GM21717 (cell line): Measurements from ENCODE around the gene EFCAB6.
A peak's percentile ranks its signal among the peaks of the same experiment; 100 is the strongest.

Experiments
- ATAC-seq: cut with Tn5 transposase; IDR thresholded peaks from one replicate; pipeline ENCODE4 v1.9.1; 2021; ENCODE audit warnings: mild to moderate bottlenecking, moderate library complexity; ENCODE audit not compliant: unreplicated experiment

The EFCAB6 gene, protein sequence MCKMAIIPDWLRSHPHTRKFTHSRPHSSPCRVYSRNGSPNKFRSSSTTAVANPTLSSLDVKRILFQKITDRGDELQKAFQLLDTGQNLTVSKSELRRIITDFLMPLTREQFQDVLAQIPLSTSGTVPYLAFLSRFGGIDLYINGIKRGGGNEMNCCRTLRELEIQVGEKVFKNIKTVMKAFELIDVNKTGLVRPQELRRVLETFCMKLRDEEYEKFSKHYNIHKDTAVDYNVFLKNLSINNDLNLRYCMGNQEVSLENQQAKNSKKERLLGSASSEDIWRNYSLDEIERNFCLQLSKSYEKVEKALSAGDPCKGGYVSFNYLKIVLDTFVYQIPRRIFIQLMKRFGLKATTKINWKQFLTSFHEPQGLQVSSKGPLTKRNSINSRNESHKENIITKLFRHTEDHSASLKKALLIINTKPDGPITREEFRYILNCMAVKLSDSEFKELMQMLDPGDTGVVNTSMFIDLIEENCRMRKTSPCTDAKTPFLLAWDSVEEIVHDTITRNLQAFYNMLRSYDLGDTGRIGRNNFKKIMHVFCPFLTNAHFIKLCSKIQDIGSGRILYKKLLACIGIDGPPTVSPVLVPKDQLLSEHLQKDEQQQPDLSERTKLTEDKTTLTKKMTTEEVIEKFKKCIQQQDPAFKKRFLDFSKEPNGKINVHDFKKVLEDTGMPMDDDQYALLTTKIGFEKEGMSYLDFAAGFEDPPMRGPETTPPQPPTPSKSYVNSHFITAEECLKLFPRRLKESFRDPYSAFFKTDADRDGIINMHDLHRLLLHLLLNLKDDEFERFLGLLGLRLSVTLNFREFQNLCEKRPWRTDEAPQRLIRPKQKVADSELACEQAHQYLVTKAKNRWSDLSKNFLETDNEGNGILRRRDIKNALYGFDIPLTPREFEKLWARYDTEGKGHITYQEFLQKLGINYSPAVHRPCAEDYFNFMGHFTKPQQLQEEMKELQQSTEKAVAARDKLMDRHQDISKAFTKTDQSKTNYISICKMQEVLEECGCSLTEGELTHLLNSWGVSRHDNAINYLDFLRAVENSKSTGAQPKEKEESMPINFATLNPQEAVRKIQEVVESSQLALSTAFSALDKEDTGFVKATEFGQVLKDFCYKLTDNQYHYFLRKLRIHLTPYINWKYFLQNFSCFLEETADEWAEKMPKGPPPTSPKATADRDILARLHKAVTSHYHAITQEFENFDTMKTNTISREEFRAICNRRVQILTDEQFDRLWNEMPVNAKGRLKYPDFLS (N-terminal part only)

DNA sequence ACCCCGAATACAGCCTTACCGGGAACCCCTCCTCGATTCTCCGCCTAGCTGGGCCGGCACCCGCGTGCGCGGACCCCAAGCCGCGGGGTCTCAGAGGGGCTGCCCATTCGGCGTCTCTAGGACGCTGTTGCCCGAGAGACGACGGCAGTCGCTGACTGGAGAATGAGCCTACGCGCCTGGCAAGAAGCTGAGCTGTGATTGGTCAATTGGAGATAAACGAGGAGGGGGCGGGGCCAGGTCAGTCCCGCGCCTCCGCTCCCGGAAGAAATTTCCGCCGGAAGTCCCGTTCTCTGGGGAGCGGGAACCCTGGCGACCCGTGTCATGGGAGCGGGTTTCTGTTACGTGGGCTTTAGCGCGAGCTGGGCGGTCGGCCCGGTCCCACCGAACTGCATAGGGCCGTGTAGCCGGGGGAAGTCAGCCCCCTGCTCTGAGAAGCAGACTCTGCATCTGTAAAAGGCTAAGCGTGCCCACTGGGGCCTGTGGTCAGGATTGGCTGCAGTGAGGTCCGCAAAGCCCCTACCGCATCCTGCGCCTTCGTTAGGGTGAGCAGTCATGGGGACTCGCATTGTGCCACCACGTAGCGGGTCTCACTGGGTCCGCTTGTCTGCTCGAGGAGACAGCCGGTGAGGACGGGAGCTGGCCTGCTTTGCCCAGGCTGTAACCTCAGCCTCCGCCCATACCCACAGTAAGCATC, at the start of gene EFCAB6:
EFCAB6 (minus strand) TSS at position 157 of the 694 bp plus-strand sequence. CDS start 29,987 bp downstream, outside the sequence.
- ATAC-seq = peak; percentile 84

DNA sequence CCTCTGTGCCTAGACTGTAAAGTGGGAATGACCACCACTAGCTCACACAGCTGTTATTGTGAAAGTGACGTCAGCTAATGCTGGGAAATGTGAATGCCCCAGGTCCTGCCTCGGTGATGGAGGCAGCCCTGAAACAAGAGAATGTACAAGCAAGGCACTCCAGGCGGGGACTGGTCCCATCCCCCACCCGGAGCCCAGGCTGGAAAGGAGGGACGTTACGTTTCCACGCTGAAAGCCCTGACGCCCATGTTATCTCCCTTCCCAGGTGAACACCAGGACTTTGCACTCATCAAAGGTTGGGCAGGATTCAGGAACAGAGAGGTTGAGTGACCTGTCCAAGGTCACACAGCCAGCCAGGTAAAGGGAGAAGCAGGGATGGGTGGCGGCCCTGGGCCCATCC, 49.4 kb upstream of the EFCAB6 start:
- ATAC-seq = no peak

DNA sequence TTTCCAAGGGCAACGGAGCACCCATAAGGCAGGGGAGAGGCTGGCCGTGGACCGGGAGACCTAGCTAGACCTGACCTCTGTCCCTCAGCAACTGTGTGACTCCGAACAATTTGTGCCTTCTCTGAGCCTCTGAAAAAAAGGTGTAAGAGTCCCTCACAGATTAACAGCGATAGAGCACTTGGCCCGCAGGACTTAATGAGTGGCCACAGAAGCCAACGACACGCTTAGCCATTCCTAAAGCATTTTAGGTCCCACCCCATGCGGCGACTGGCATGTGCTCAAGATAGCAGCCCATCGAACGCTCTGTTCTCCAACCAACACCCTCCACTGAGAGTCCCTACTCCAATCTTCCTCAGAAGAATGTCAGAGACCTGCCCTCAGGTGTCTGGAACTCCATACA, 48.7 kb upstream of the EFCAB6 start:
- no peak for ATAC-seq

DNA sequence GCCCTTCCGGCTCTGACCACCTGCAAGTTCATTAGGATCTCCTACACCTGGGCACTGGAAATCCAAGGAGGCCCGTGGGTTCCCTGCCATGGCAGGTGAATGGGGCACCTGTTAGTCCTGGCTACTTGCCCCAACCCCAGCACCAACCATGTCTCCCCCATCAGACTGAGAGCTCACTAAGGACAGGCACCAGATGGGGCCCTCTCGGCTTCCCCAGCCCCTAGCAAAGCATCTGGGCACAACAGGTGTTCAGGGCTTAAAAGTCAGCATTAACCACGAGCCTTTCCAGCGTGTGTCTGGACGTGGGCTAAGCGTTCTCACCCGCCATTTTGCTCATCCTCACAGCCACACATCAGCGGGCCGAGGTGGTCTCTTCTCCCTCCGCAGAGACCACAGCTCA, 48.0 kb upstream of the EFCAB6 start:
- no peak for ATAC-seq

DNA sequence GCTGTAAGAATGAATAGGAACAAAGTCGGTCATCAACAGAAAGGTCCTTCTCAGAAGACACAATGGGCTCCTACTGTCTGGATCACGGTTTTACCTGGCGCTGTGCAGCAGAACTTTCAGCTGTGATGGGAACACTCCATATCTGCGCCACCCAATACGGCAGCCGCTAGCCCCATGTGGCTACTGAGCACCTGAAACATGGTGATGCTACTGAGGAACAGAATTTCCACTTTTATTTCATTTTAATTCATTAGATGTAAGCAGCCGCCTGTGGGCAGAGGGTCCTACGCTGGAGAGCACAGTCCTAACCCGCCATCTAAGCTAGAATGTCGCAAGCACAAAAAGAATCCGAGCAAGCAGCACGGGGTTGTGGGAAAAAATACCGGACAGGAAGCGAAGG, 47.5 kb upstream of the EFCAB6 start:
- no peak for ATAC-seq

DNA sequence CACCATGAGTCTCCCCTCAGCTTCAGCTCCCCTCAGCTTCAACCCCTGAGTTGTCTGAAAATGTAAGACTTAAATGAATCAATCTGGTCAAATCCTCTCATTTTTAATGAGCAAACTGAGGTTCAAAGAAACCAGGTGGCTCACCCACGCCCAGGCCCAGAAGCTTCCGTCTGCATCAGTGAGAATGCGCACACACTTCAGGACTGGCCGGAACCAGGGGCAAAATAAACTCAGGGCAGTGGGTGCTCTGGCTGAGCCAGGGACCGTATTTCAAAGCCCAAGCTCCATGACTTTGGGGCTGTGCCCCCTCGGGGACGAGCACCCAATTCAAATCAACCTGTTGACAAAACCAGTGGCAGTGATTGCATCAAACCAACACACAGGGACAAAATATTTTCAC, 47.1 kb upstream of the EFCAB6 start:
- ATAC-seq = no peak

DNA sequence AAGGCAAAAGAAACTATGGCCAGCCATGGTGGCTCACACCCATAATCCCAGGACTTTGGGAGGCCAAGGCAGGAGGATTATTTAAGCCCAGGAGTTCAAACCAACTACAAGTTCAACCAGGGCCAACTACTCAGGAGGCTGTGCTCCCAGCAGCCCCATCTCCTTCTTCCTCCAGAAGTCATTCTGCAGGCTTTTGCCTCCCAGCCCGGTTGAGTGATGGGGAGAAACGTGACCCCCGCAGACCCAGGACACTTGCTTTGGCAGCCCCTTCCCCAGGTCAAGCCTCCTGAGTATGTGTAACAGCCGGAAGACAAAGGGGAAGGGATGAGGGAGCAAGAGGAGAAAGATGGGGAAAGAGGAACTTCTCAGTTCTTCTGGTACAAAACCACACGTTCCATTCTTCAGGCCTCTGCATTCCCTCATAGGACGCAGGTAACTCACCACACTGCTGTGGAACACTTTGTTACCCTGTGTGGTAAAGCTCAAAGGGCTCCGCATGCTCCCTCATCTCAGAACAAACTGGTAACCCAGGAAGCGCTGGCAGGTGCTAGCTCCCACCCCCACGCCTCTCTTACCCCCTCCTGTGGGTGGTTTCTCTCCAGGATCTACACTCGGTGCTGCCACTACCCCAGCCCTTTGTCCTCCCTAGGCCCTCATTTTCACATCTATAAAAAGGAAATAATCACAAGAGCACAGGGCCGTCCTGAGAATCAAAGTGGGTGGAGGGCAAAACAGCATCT, 46.2 kb upstream of the EFCAB6 start:
- no peak for ATAC-seq

DNA sequence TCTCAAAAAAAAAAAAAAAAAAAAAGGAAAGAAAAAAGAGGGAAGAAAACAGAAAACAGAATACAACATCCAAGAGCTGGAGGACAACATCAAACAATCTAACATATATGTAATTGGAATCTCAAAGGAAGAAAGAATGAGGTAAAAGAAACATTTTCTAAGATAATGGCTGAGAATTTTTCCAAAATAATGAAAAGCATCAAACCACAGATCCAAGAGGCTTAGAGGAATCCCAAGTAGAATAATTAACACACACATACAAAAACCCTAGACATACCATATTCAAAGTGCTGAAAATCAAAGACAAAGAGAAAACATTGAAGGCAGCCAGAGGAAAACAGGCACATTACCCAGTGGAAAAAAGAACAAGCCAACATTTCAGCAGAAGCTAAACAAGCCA, 45.3 kb upstream of the EFCAB6 start:
- ATAC-seq = no peak

DNA sequence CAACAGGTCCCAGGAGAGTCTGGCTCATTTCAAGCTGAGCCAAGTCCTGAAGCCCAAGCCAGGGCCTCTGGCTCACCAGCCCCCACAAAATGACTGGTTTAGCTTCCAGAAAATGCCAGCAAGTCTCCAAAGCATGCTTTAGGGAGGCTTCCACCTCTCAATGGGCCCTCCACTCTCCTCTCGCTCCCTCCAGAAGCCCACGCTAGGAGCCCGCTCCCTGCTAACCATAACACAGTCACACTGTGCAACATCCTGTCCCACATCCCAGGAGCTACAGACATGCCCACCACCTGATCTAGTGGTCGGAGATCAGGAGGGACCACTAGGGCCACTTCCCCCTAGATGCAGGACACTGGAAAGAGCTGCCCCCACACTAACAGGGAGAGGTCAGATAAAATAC, 43.3 kb upstream of the EFCAB6 start:
- ATAC-seq = no peak

DNA sequence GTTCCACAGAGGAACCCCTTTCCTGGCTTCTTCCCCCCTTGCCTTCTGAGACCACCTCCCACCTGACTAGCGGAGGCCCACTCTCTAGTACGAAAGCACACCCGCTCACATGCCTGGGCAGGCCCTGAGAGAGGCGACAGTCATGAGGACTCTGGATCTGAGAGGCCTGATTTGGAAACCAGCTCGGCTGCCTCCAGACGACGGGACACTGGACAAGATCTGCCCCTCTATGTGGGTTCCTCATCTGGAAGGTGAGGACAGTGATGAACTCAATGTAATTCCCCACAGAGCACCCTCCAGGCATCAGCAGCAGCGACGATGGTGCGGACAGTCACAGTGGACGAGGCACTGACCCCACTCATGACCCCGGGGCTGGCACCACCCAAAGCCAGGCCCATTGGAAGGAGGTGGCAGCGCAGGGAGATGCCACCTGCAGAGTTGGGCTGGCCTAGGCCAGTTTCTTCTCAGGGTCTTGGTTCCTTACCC, 42.7 kb upstream of the EFCAB6 start:
- ATAC-seq = no peak

DNA sequence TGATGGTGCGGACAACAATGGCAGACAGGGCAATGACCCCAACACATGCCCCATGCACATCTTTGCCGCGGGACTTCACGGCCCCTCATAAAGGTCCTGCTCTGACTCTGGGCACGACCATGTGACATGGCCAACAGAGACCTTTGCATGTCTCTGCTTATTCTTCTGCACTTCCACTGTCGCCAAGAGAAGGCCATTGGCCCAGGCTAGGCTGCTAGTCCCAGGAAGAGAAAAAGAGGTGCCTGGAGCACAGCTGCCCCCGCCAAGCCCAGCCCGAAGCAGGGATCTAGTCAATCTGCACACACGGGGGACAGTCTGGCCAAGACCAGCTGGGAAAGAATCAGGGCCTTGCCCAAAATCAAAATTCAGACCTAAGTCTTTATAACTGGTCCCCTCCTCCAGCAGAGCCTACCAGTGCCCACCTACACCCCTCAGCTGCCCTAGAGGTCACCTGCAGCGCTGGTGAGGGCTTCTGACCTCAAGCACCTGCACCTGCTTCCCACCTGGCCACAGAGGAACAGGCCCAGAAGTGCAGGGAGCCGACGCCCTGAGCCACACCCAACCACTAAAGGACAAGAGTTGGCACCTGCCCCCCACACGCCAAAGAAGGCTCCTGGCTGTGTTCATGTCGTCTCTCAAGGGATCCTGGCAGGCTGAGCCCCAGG, 42.1 kb upstream of the EFCAB6 start:
- ATAC-seq = no peak

DNA sequence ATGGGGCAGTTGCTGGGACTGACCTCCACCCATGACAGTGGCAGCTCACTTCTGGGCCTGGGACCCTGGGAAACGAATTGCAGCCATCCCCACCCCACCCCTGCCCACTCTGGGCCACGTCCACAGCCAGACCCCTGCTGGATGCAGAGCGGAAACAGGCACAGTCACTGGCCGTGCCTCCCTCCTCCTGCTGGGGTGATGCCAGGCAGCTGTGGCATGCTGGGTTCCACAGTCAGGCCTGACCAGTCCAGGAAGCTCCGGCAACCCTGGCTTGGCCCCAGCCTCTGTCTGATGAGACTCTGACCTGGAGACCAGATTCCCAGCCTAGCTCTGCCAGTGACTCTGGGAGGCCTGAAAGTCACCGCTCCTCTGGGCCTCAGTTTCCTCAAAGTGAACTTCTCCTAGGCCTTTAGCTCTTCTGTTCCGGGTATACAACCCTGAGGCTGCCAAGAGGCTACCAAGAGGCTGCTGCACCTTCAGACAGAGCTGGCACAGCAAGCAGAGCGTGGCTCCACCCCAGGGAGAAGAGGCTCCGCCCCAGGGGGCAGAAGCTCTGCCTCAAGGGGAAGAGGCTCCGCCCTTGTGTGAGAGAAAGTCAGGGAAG, 41.3 kb upstream of the EFCAB6 start:
- no peak for ATAC-seq

DNA sequence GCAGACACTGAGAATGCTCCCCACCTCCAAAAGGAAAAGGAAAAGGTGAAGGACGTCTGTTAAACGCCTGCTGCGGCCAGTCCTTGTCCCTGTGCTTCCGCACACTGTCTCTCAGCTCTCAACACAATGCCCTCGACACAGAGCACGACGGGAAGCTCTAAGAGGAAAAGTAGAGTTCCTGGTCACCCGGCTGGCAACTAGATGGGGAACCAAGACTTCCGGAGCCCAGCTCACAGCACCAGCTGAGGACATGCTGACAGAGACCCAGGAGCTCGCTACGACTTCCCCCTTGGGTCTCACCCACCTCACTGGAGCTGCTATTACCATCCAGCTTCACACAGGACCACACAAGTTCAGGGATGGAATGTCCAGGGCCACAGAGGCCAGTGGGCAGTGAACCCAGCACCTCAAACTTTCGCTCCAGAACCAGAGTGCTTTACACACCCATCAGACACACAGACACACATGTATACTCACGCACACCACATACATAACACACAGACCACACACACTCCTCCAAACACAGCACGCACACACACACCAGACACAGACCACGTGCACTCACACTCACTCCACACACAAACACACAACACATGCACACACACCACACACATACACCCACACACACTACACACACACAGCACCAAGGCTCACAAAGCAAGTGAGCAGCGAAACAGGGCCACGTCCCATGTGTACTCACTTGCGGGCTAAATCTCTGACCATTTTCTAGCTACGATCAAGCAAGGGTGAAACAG, 40.6 kb upstream of the EFCAB6 start:
- no peak for ATAC-seq

DNA sequence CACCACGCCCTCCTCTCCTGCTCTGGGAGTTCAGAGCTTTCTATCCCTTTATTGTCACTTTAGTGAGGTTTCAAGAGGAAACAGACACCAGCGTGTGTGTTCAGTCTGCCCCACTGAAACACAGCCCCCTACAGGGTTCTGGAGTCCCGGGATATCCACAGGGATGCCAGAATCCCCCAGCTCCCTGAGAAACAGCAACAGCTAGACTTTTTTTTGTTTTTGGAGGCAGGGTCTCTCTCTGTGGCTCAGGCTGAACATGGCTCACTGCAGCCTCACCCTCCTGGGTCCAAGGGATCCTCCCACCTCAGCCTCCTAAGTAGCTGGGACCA, 39.8 kb upstream of the EFCAB6 start:
- no peak for ATAC-seq

DNA sequence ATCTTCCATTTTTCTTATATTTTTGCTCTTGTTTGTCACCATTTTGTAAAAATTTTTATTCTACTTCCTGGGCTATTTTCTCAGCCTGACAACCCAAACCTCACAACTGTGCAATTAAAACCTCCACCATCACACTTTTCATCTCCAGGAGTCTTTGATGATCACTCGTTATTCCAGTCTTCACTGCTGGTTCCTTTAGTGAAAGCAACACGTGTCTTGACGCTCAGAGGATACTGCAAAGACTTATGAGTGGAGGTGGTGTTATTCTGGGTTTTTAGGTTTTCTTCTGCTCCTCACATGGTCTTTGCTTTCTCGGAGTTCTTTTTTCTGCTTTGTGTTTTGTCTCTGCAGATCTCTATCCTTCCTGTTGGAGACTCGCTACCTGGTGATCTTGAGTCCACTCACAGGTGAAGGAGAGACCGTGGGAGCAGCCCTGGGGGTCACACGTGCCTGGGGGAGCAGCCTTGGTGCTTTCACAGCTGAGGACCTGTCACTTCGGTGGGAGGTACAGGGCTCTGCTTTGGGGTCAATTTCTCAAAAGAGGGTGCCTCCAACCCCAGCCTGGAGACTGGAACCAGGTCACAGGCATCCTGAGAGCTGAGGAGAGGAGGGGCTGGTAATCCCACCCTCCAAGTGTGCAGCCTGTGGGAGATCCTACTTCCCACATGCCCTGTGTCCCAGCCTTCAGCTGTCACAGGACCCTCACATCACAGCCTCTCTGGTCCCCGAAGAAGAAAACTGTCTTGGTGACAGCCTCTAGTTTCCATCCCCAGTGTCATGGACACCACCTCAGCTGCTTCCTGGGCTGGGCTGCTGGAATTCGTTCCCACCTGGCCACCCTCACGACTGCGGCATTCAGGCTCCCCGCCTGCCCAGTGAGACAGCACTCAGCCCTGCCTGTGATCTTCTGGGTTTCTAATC, 39.2 kb upstream of the EFCAB6 start:
- ATAC-seq = no peak

DNA sequence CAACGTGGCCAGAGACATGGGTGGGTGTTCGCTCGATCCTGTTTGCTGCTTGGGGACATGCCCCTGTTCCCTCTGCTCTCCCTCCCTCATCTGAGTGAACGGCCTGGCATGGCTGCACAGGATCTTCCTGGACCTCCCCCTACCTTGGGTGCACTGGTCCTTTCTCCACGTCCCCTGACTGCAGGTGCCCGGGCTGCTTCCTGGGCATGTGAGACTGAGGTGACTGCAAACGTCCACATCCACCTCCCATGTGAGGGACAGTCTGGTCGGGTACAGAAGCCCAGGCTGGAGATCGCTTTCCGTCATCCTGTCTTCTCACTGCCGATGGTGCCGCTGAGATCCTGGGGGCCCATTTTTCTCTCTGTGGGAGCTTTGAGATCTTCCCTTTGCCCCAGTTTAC, 38.4 kb upstream of the EFCAB6 start:
- ATAC-seq = no peak

DNA sequence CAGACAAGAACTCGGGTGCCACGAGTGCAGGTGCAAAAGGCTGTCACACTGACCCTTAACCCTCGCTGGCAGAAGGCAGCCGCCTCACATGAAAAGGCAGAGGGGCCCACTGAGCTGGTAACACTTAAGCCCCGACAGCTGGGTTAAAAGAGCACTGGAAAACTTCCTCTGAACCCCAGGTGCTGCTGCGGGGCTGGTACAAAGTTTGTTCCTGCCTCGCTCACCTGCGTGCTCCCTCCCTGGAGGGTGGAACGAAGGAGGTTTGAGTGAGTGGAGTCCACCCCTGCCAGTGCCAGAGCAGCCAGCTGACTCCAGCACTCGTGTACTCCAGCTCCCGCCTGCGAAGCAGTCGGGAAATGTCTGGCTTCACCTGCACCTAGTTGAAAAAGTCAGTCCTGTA, 37.6 kb upstream of the EFCAB6 start:
- ATAC-seq = no peak
